DMS 273 treated with DMSO at 0.1 percent for 48 hours (cell line): ENCODE results near the gene GARNL3.

Experiments
- DNase-seq: peaks from one replicate; lab custom pipeline; 2025; lab: John Stamatoyannopoulos, UW

Gene GARNL3

GRCh38 chr9:127264462-127265219, at the start of gene GARNL3:
GARNL3 (plus strand) TSS chr9:127264774; CDS start chr9:127264878, 104 bp downstream.
- no peak for DNase-seq

GRCh38 chr9:127215268-127216209, 49.0 kb upstream of the GARNL3 start:
- DNase-seq = no peak

- no peak for DNase-seq
Measured at GRCh38 chr9:127216210-127216887, 48.2 kb upstream of the GARNL3 start.

GRCh38 chr9:127216888-127217217, 47.7 kb upstream of the GARNL3 start:
- DNase-seq = no peak

GRCh38 chr9:127218818-127219217, 45.8 kb upstream of the GARNL3 start:
- DNase-seq = no peak

- no peak for DNase-seq
Measured at GRCh38 chr9:127219520-127219919, 45.1 kb upstream of the GARNL3 start.

- DNase-seq = no peak
Measured at GRCh38 chr9:127221695-127222094, 42.9 kb upstream of the GARNL3 start.

- no peak for DNase-seq
Measured at GRCh38 chr9:127222388-127223095, 42.0 kb upstream of the GARNL3 start.

GRCh38 chr9:127223266-127223665, 41.3 kb upstream of the GARNL3 start:
- no peak for DNase-seq

- DNase-seq = no peak
Measured at GRCh38 chr9:127223810-127224177, 40.8 kb upstream of the GARNL3 start.

GRCh38 chr9:127224178-127224882, 40.2 kb upstream of the GARNL3 start:
- peak; percentile 72 for DNase-seq

GRCh38 chr9:127224883-127225739, 39.5 kb upstream of the GARNL3 start:
- peak; percentile 68 for DNase-seq

GRCh38 chr9:127225801-127226625, 38.6 kb upstream of the GARNL3 start:
- no peak for DNase-seq

- DNase-seq = no peak
Measured at GRCh38 chr9:127229691-127230417, 34.7 kb upstream of the GARNL3 start.

GRCh38 chr9:127231666-127232065, 32.9 kb upstream of the GARNL3 start:
- no peak for DNase-seq

GRCh38 chr9:127232833-127233549, 31.6 kb upstream of the GARNL3 start:
- no peak for DNase-seq

GRCh38 chr9:127233550-127233949, 31.0 kb upstream of the GARNL3 start:
- DNase-seq = no peak

- DNase-seq = no peak
Measured at GRCh38 chr9:127233989-127234388, 30.6 kb upstream of the GARNL3 start.
